PC-9 (cell line): ENCODE measurements around the gene SIGLEC8. TPM values are rescaled to one million over a fixed set of nuclear protein-coding genes. Genes with fewer than 3 reads are reported as not detected.

ENCODE experiments used
- BruUV-seq: library from RNA; stranded (reverse); fragments of 400-500 nt; replicated peaks from 2 replicates; lab custom pipeline; 2021; lab: Mats Ljungman, UMichigan
- CTCF ChIA-PET: fragments of 300-600 bp; sonication (Branson Sonifier 250); formaldehyde crosslinking; loops from one replicate; lab custom pipeline; 2022; ENCODE audit warnings: antibody characterized with exemption; lab: Charles Lee
- POLR2A ChIA-PET: fragments of 300-600 bp; sonication (Branson Sonifier 250); formaldehyde crosslinking; loops from one replicate; lab custom pipeline; 2022; ENCODE audit warnings: antibody characterized with exemption; ENCODE audit not compliant: unreplicated experiment; lab: Charles Lee
- DNase-seq, 2 experiments: peaks; one replicate each; pipeline versions ENCODE4 v3.0.0 to v3.0.0-alpha.2; 2015 to 2022; ENCODE audit warnings: mixed read lengths in 1 of 2
- H2AFZ ChIP-seq: fragments of 200-600 bp; sonication (generic); 2 replicates; pipeline ENCODE4 v1.8.1; 2017; ENCODE audit warnings: antibody characterized with exemption
- H3F3A ChIP-seq: fragments of 200-600 bp; sonication (generic); 2 replicates; pipeline ENCODE4 v1.8.1; 2017; ENCODE audit warnings: antibody characterized with exemption, mild to moderate bottlenecking, low read depth; ENCODE audit not compliant: insufficient read depth
- H3K27ac ChIP-seq: fragments of 200-600 bp; sonication (generic); 2 replicates; pipeline ENCODE4 v1.6.1; 2016; ENCODE audit warnings: mixed run types
- H3K27me3 ChIP-seq: fragments of 200-600 bp; sonication (generic); 2 replicates; pipeline ENCODE4 v1.6.1; 2016; ENCODE audit warnings: low read depth, mixed run types; ENCODE audit not compliant: insufficient read depth
- H3K36me3 ChIP-seq: fragments of 200-600 bp; sonication (generic); 2 replicates; pipeline ENCODE4 v1.6.1; 2016; ENCODE audit warnings: low read depth, mixed run types
- H3K4me1 ChIP-seq: fragments of 200-600 bp; sonication (generic); replicated peaks from 2 replicates; pipeline ENCODE4 v1.6.1; 2016; ENCODE audit warnings: mixed run types; ENCODE audit not compliant: insufficient read depth
- H3K4me2 ChIP-seq: fragments of 200-600 bp; sonication (generic); 2 replicates; pipeline ENCODE4 v1.6.1; 2017; ENCODE audit warnings: mixed run types
- H3K4me3 ChIP-seq: fragments of 200-600 bp; sonication (generic); 2 replicates; pipeline ENCODE4 v1.6.1; 2016; ENCODE audit warnings: mixed run types
- H3K79me2 ChIP-seq: fragments of 200-600 bp; sonication (generic); 2 replicates; pipeline ENCODE4 v1.6.1; 2017; ENCODE audit warnings: low read depth, mixed run types
- H3K9me2 ChIP-seq: fragments of 200-600 bp; sonication (generic); 2 replicates; pipeline ENCODE4 v1.8.1; 2017; ENCODE audit warnings: mild to moderate bottlenecking; ENCODE audit not compliant: insufficient read depth
- H3K9me3 ChIP-seq: fragments of 200-600 bp; sonication (generic); 2 replicates; pipeline ENCODE4 v1.8.1; 2016; ENCODE audit warnings: low read depth; ENCODE audit not compliant: insufficient read depth
- H4K20me1 ChIP-seq: fragments of 200-600 bp; sonication (generic); 2 replicates; pipeline ENCODE4 v1.8.1; 2017; ENCODE audit not compliant: insufficient read depth
- CTCF ChIP-seq: fragments of 200-600 bp; sonication (generic); conservative IDR thresholded peaks from 2 replicates; pipeline ENCODE4 v1.6.1; 2017; ENCODE audit warnings: mixed run types, antibody characterized with exemption, mild to moderate bottlenecking, moderate library complexity
- EZH2 ChIP-seq: fragments of 200-600 bp; sonication (generic); IDR thresholded peaks from 2 replicates; pipeline ENCODE4 v1.8.0; 2017; ENCODE audit warnings: antibody characterized with exemption, low read depth
- intact Hi-C: fragments of 100-400 bp; cut with micrococcal nuclease; formaldehyde crosslinking; loops from one replicate; pipeline ENCODE4 v1.10.0; 2022; ENCODE audit not compliant: unreplicated experiment
- total RNA-seq: library from RNA; stranded (reverse); gene quantifications from 2 replicates; pipeline ENCODE4 v1.2.3, GENCODE V29; 2021

Gene SIGLEC8
- total RNA-seq, 1 experiment from 2014 or later = not detected

GRCh38 chr19:51469162-51469561 lies 10.9 kb upstream of the SIGLEC8 start:
- Histone ChIP-seq H3K9me3 (no peaks in the 10 kb centered on the region), H3K4me3 (no peak overlapping the region), H3K9me2 (no peaks in the 10 kb centered on the region), H3K4me1 (no peaks in the 10 kb centered on the region), H3K27ac (no peak overlapping the region), H3K27me3 (peaks cover 30% of the 10 kb centered on the region), H2AFZ (no peak overlapping the region), H3K4me2 (no peak overlapping the region), H3K36me3 (no peaks in the 10 kb centered on the region), H3K79me2 (no peaks in the 10 kb centered on the region), H4K20me1 (no peaks in the 10 kb centered on the region), H3F3A (no peaks in the 10 kb centered on the region)
- TF ChIP-seq EZH2 (no peak), CTCF (no peak)
- intact Hi-C loops = no loop called here
- ChIA-PET CTCF (no interaction called here), POLR2A (no interaction called here)
- no TSS peak for BruUV-seq
- no peak for DNase-seq

DNA sequence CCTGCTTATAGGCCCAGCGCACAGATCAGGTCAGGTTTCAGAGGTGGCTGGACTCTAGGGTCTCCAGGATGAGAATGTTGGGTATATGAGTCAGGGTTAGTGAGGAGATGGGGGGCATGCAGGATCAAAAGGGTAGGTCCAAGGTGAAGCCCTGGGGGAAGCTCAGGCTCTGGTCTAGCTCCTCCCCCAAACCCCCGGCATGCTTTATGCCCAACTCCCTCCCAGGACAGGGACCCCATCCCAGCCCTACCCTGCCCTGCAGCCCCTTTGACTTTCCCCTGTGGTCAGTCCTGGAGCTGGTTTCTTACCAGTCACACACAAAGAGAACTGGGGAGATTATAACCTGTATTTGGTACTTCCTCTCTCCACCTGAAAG lies 10.3 kb upstream of the SIGLEC8 start:
- Histone ChIP-seq H3K9me3 (no peaks in the 10 kb centered on the region), H3K79me2 (no peaks in the 10 kb centered on the region), H3K9me2 (no peaks in the 10 kb centered on the region), H3K36me3 (no peaks in the 10 kb centered on the region), H3K27ac (no peak overlapping the region), H3K4me3 (no peak overlapping the region), H3K27me3 (peaks cover 30% of the 10 kb centered on the region), H4K20me1 (no peaks in the 10 kb centered on the region), H3K4me2 (no peak overlapping the region), H2AFZ (no peak overlapping the region), H3K4me1 (no peaks in the 10 kb centered on the region), H3F3A (no peaks in the 10 kb centered on the region)
- no peak for DNase-seq
- no peak for TF ChIP-seq CTCF
- TF ChIP-seq EZH2 = no peak
- POLR2A ChIA-PET = no interaction called here
- BruUV-seq = no TSS peak
- CTCF ChIA-PET = no interaction called here
- intact Hi-C loops = no loop called here

GRCh38 chr19:51467864-51468544 lies 9.8 kb upstream of the SIGLEC8 start:
- Histone ChIP-seq H3K4me2 (no peak overlapping the region), H3K9me2 (no peaks in the 10 kb centered on the region), H3K9me3 (no peaks in the 10 kb centered on the region), H3K27me3 (peaks cover 33% of the 10 kb centered on the region), H3K4me1 (no peaks in the 10 kb centered on the region), H3K27ac (no peak overlapping the region), H3K4me3 (no peak overlapping the region), H3F3A (no peaks in the 10 kb centered on the region), H4K20me1 (no peaks in the 10 kb centered on the region), H2AFZ (no peak overlapping the region), H3K79me2 (no peaks in the 10 kb centered on the region), H3K36me3 (no peaks in the 10 kb centered on the region)
- DNase-seq = no peak
- CTCF ChIA-PET = no interaction called here
- no TSS peak for BruUV-seq
- intact Hi-C loops = no loop called here
- TF ChIP-seq EZH2 (no peak), CTCF (no peak)
- POLR2A ChIA-PET = no interaction called here
